DND-41 (cell line): Measurements from ENCODE around the gene NUTF2.

Experiments used
- EZH2 ChIP-seq: IDR thresholded peaks from 3 replicates; pipeline ENCODE4 v1.6.1; 2012; ENCODE audit warnings: borderline replicate concordance, low read depth, mild to moderate bottlenecking, moderate library complexity, low read length, inconsistent platforms; ENCODE audit not compliant: severe bottlenecking
- TF ChIP-seq, protein P1 (sequence below): IDR thresholded peaks from 2 replicates; pipeline ENCODE4 v1.5.1; 2012; ENCODE audit warnings: borderline replicate concordance, low read length, moderate library complexity, mild to moderate bottlenecking; ENCODE audit not compliant: poor library complexity, severe bottlenecking; ENCODE audit errors: extremely low read depth

DNA sequence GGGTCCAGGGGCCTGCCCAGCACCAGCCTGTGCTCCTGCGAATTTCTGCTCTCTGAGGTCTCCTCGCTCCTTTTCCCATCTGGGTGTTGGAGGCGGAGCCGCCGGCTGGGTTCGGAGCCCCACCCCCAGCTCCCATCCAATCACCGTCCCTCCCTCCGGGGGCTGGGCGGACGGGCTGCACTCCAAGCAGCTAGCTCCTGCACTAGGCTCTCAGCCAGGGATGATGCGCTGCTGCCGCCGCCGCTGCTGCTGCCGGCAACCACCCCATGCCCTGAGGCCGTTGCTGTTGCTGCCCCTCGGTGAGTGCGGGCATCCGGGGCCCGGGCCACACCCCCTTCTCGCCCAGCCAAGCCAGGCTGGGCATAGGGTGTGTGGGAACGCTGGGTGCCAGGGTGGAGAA lies 38.0 kb downstream of the NUTF2 start, which contains the start of gene NRN1L:
- TF ChIP-seq, protein P1, sequence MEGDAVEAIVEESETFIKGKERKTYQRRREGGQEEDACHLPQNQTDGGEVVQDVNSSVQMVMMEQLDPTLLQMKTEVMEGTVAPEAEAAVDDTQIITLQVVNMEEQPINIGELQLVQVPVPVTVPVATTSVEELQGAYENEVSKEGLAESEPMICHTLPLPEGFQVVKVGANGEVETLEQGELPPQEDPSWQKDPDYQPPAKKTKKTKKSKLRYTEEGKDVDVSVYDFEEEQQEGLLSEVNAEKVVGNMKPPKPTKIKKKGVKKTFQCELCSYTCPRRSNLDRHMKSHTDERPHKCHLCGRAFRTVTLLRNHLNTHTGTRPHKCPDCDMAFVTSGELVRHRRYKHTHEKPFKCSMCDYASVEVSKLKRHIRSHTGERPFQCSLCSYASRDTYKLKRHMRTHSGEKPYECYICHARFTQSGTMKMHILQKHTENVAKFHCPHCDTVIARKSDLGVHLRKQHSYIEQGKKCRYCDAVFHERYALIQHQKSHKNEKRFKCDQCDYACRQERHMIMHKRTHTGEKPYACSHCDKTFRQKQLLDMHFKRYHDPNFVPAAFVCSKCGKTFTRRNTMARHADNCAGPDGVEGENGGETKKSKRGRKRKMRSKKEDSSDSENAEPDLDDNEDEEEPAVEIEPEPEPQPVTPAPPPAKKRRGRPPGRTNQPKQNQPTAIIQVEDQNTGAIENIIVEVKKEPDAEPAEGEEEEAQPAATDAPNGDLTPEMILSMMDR: no peak
- TF ChIP-seq EZH2: no peak
